ENCODE measurements around the gene FRS2. TPM values are rescaled to one million over a fixed set of nuclear protein-coding genes. Genes with fewer than 3 reads are reported as not detected.

The FRS2 gene
- total and polyA plus RNA-seq, 10 donors = 3.4 to 51.7 (median 26.5) TPM

- 90 to 95% (median 92%) methylated on average over 2 of the region's 2 CpGs for WGBS, 5 donors
- no peaks in the 10 kb centered on the region for H3K9me3 ChIP-seq
These were observed 93.1 kb downstream of the FRS2 start for GRCh38 chr12:69563166-69563762.

DNA sequence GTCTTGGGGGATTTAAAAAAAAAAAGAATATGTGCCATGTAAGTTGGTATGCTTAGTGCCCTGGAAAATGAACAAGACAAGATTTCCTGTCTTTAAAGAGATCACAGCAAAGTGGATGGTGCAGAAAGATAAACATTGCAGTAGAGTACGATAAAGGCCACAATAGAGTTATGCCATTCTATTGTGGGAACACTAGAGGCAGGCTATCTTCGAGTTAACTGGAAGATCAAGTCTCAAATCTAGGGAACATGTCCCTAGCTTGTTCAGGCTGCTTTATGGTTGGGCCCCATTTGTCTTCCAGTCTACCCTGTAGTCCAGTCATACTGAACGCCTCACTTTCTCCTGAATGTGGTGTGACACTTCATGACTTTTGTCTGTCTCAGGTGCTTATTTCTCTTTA lies 96.4 kb downstream of the FRS2 start:
- peaks cover 0 to 8% (median 4%) of the 10 kb centered on the region in 6 donors for H3K4me1 ChIP-seq
- no peak for TF ChIP-seq POLR2A (IDR thresholded peaks at IDR 0.05)
- no peak for TF ChIP-seq POLR2AphosphoS5 (IDR thresholded peaks at IDR 0.05)
- no peak for TF ChIP-seq CTCF (IDR thresholded peaks at IDR 0.05 in 8 of 11, conservative IDR thresholded peaks at IDR 0.05 in 3 of 11)
- no peak overlapping the region for H3K27ac ChIP-seq
- no peaks in the 10 kb centered on the region for H3K9me3 ChIP-seq
- WGBS, 5 donors = 84 to 95% (median 91%) methylated on average over 3 of the region's 3 CpGs
- H3K4me3 ChIP-seq = no peak overlapping the region
- DNase-seq = no peak
- H3K27me3 ChIP-seq (replicated peaks in 1 of 7) = no peaks in the 10 kb centered on the region
- H3K36me3 ChIP-seq = peaks cover 0 to 82% (median 34%) of the 10 kb centered on the region in 6 donors
- intact Hi-C loops (cut with DNase I; ENCODE audit: low total_unique reads) = loop anchor here (10.0 kb wide), 1 partner anchor 82 kb away; no protein-coding TSS in a partner anchor

More at GRCh38 chr12:69563166-69563762, 93.1 kb downstream of the FRS2 start:
- intact Hi-C loops (cut with DNase I; ENCODE audit: low total_unique reads) = loop anchor here (10.0 kb wide), 1 partner anchor 78 kb away; no protein-coding TSS in a partner anchor
- TF ChIP-seq POLR2AphosphoS5 (IDR thresholded peaks at IDR 0.05) (no peak), POLR2A (IDR thresholded peaks at IDR 0.05) (no peak), CTCF (IDR thresholded peaks at IDR 0.05 in 8 of 11, conservative IDR thresholded peaks at IDR 0.05 in 3 of 11) (no peak)
- Histone ChIP-seq H3K36me3 (peaks cover 0 to 55% (median 23%) of the 10 kb centered on the region in 6 donors), H3K27me3 (replicated peaks in 1 of 7) (no peaks in the 10 kb centered on the region), H3K27ac (no peak overlapping the region), H3K4me1 (peaks cover 0 to 3% (median 0%) of the 10 kb centered on the region in 6 donors), H3K4me3 (no peak overlapping the region)
- DNase-seq = no peak

DNA sequence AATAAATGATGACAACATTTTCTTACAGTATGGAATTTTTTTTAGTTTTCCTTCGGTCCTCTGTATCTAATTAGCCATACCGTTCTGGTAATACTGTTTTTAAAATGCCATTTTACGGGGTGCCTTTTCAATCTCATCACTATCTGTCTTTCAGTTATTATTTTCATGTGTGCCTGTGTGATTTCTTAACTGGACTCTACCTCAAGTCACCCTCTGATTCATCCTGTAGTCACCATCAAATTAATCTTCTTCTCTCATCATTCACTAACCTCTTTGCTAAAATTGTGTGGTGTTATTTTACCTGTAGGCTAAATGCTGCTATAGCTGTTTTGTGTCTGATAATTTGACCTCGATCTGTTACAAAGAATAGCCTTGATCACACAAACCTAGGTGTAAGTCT lies 99.0 kb downstream of the FRS2 start:
- intact Hi-C loops (cut with DNase I; ENCODE audit: low total_unique reads) = loop anchor here (10.0 kb wide), 1 partner anchor 84 kb away; no protein-coding TSS in a partner anchor
- Histone ChIP-seq H3K4me1 (peaks cover 0 to 8% (median 4%) of the 10 kb centered on the region in 6 donors), H3K36me3 (peaks cover 0 to 88% (median 45%) of the 10 kb centered on the region in 6 donors), H3K9me3 (no peaks in the 10 kb centered on the region), H3K27ac (no peak overlapping the region), H3K27me3 (replicated peaks in 1 of 7) (no peaks in the 10 kb centered on the region), H3K4me3 (no peak overlapping the region)
- 73 to 92% (median 83%) methylated on average over 4 of the region's 4 CpGs for WGBS, 5 donors
- TF ChIP-seq POLR2AphosphoS5 (IDR thresholded peaks at IDR 0.05) = no peak
- TF ChIP-seq POLR2A (IDR thresholded peaks at IDR 0.05) = no peak
- no peak for DNase-seq

DNA sequence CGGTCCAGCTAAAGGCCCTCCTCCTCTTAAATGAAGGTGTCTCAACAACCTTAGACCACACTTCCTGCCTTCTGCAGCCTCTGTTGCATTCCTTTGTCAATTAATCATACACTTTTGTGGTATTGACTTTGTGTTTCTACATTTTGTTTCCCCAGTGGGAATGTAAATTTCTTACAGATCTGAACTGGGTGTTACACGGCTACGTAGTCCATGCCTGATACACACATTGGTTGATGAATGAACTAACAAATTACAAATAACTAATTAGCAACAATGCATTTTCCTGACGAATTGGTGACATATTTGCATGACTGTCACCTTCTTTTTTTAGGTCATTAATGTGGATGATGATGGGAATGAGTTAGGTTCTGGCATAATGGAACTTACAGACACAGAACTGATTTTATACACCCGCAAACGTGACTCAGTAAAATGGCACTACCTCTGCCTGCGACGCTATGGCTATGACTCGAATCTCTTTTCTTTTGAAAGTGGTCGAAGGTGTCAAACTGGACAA lies 99.9 kb downstream of the FRS2 start:
- 87 to 96% (median 93%) methylated on average over 10 of the region's 10 CpGs for WGBS, 5 donors
- peaks cover 4 to 88% (median 52%) of the 10 kb centered on the region in 6 donors for H3K36me3 ChIP-seq
- intact Hi-C loops (cut with DNase I; ENCODE audit: low total_unique reads) = loop anchor here (5.0 to 10.0 kb wide), 2 partner anchors 85 to 213 kb away; partner anchors contain the start of gene YEATS4

More for the DNA sequence above, 99.9 kb downstream of the FRS2 start:
- Histone ChIP-seq H3K4me1 (peaks cover 0 to 8% (median 4%) of the 10 kb centered on the region in 6 donors), H3K9me3 (no peaks in the 10 kb centered on the region), H3K27ac (peak overlapping the region in 1 of 8 donors; percentile 13), H3K27me3 (replicated peaks in 1 of 7) (no peaks in the 10 kb centered on the region), H3K4me3 (no peak overlapping the region)
- TF ChIP-seq POLR2AphosphoS5 (IDR thresholded peaks at IDR 0.05) = no peak
- no peak for TF ChIP-seq CTCF (IDR thresholded peaks at IDR 0.05 in 8 of 11, conservative IDR thresholded peaks at IDR 0.05 in 3 of 11)
- no peak for TF ChIP-seq POLR2A (IDR thresholded peaks at IDR 0.05)
- DNase-seq = no peak

Data from spleen (tissue), 11 donors.